ENCODE data around the gene LOXL4. TPM values are rescaled to one million over a fixed set of nuclear protein-coding genes. Genes with fewer than 3 reads are reported as not detected.

Gene LOXL4
- total RNA-seq, 1 experiment from 2014 or later = not detected

DNA sequence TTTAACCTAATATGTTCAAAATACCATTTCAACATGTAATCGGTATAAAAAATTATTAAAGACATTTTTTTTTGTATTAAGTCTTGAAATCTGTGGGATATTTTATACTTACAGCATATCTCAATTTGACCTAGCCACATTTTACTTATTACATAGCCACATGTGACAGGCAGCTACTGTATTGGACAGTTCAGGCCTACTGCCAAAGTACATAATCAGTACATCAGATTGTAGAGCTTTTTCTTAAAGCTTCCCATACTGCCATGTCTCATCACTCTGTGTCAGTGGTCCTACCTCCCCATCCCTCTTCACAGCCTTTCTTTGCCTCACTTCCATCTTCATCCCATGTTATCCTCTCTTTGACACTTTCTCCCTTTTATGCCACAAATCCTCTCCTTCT is 43.0 kb downstream of the LOXL4 start:
- Histone ChIP-seq H3K27ac (ENCODE audit: low read depth, low read length, poor library complexity, severe bottlenecking) (no peak overlapping the region), H3K4me1 (ENCODE audit: insufficient read depth, low read length, poor library complexity, severe bottlenecking) (no peaks in the 10 kb centered on the region), H3K9me3 (ENCODE audit: low read depth, low read length, poor library complexity, severe bottlenecking) (peaks cover 16% of the 10 kb centered on the region), H3K4me3 (ENCODE audit: low read depth, low read length, poor library complexity, severe bottlenecking) (no peak overlapping the region), H3K36me3 (ENCODE audit: insufficient read depth, low read length, poor library complexity, severe bottlenecking) (no peaks in the 10 kb centered on the region), H3K27me3 (replicated peaks; ENCODE audit: insufficient read depth, low read depth, low read length, poor library complexity) (no peaks in the 10 kb centered on the region)
- no TSS peak for BruUV-seq (replicated peaks)
- TF ChIP-seq CTCF (conservative IDR thresholded peaks at IDR 0.05; ENCODE audit: low read depth, low read length) (no peak), EZH2 (IDR thresholded peaks at IDR 0.05; ENCODE audit: borderline replicate concordance, low read depth, low read length, poor library complexity, severe bottlenecking) (no peak)
- CTCF ChIA-PET = no interaction called here
- no peak for DNase-seq (ENCODE audit: low spot score)
- intact Hi-C loops (cut with micrococcal nuclease; ENCODE audit: unreplicated experiment) = no loop called here
- POLR2A ChIA-PET (ENCODE audit: low non-redundant PET) = no interaction called here

DNA sequence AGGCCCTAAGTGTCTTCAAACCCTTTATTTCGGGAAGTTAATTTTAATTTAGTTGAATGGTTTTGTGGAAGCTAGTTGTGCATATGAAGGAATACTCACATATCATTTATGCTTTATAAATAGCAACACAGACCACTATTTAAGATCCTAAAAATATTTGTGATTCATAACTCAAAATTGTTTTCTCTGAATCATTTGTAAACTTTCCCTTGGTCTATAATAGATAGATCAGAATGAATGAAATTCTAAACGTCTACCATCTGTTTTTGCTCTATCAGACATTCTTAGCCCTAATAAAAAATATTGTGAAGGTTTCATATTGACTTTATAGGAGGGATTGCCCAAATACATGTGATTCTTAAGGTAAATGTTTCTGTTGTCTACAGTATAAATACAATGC is 43.5 kb downstream of the LOXL4 start:
- Histone ChIP-seq H3K27me3 (replicated peaks; ENCODE audit: insufficient read depth, low read depth, low read length, poor library complexity) (no peaks in the 10 kb centered on the region), H3K4me1 (ENCODE audit: insufficient read depth, low read length, poor library complexity, severe bottlenecking) (no peaks in the 10 kb centered on the region), H3K9me3 (ENCODE audit: low read depth, low read length, poor library complexity, severe bottlenecking) (peaks cover 18% of the 10 kb centered on the region), H3K4me3 (ENCODE audit: low read depth, low read length, poor library complexity, severe bottlenecking) (no peak overlapping the region), H3K36me3 (ENCODE audit: insufficient read depth, low read length, poor library complexity, severe bottlenecking) (no peaks in the 10 kb centered on the region), H3K27ac (ENCODE audit: low read depth, low read length, poor library complexity, severe bottlenecking) (no peak overlapping the region)
- ChIA-PET POLR2A (ENCODE audit: low non-redundant PET) (no interaction called here), CTCF (no interaction called here)
- TF ChIP-seq CTCF (conservative IDR thresholded peaks at IDR 0.05; ENCODE audit: low read depth, low read length) (no peak), EZH2 (IDR thresholded peaks at IDR 0.05; ENCODE audit: borderline replicate concordance, low read depth, low read length, poor library complexity, severe bottlenecking) (no peak)
- no TSS peak for BruUV-seq (replicated peaks)
- DNase-seq (ENCODE audit: low spot score) = no peak
- intact Hi-C loops (cut with micrococcal nuclease; ENCODE audit: unreplicated experiment) = no loop called here

DNA sequence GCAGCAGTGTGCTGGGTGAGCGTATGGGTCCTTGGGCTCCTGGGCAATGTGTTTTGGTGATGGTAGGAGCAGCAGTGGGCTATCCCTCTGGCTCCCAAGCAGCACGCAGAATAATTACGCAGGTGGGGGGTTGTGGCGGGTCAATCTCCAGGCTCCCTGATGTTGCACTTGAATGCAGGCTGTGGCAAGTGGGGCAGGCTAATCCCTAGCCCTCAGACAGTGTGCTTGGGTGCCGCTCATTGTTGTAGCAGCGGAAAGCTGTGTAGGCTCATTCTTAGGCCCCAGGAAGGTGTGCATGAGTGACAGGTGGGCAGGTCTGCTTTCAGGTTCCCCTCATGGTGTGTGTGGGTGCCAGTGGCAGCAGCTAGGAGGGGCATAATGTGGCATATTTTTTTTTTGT is 44.1 kb downstream of the LOXL4 start:
- Histone ChIP-seq H3K9me3 (ENCODE audit: low read depth, low read length, poor library complexity, severe bottlenecking) (peaks cover 18% of the 10 kb centered on the region), H3K4me3 (ENCODE audit: low read depth, low read length, poor library complexity, severe bottlenecking) (no peak overlapping the region), H3K4me1 (ENCODE audit: insufficient read depth, low read length, poor library complexity, severe bottlenecking) (no peaks in the 10 kb centered on the region), H3K27ac (ENCODE audit: low read depth, low read length, poor library complexity, severe bottlenecking) (no peak overlapping the region), H3K36me3 (ENCODE audit: insufficient read depth, low read length, poor library complexity, severe bottlenecking) (no peaks in the 10 kb centered on the region), H3K27me3 (replicated peaks; ENCODE audit: insufficient read depth, low read depth, low read length, poor library complexity) (no peaks in the 10 kb centered on the region)
- ChIA-PET CTCF (no interaction called here), POLR2A (ENCODE audit: low non-redundant PET) (no interaction called here)
- DNase-seq (ENCODE audit: low spot score) = no peak
- BruUV-seq (replicated peaks) = no TSS peak
- intact Hi-C loops (cut with micrococcal nuclease; ENCODE audit: unreplicated experiment) = no loop called here
- TF ChIP-seq CTCF (conservative IDR thresholded peaks at IDR 0.05; ENCODE audit: low read depth, low read length) = no peak
- TF ChIP-seq EZH2 (IDR thresholded peaks at IDR 0.05; ENCODE audit: borderline replicate concordance, low read depth, low read length, poor library complexity, severe bottlenecking) = no peak

All from A673 (cell line).